GM18868 (cell line): ENCODE results near the gene CREB3L1.

Experiments
- ATAC-seq: cut with Tn5 transposase; IDR thresholded peaks from one replicate; pipeline ENCODE4 v1.9.1; 2021; ENCODE audit warnings: mild to moderate bottlenecking, moderate library complexity; ENCODE audit not compliant: unreplicated experiment

Gene CREB3L1, protein sequence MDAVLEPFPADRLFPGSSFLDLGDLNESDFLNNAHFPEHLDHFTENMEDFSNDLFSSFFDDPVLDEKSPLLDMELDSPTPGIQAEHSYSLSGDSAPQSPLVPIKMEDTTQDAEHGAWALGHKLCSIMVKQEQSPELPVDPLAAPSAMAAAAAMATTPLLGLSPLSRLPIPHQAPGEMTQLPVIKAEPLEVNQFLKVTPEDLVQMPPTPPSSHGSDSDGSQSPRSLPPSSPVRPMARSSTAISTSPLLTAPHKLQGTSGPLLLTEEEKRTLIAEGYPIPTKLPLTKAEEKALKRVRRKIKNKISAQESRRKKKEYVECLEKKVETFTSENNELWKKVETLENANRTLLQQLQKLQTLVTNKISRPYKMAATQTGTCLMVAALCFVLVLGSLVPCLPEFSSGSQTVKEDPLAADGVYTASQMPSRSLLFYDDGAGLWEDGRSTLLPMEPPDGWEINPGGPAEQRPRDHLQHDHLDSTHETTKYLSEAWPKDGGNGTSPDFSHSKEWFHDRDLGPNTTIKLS

DNA sequence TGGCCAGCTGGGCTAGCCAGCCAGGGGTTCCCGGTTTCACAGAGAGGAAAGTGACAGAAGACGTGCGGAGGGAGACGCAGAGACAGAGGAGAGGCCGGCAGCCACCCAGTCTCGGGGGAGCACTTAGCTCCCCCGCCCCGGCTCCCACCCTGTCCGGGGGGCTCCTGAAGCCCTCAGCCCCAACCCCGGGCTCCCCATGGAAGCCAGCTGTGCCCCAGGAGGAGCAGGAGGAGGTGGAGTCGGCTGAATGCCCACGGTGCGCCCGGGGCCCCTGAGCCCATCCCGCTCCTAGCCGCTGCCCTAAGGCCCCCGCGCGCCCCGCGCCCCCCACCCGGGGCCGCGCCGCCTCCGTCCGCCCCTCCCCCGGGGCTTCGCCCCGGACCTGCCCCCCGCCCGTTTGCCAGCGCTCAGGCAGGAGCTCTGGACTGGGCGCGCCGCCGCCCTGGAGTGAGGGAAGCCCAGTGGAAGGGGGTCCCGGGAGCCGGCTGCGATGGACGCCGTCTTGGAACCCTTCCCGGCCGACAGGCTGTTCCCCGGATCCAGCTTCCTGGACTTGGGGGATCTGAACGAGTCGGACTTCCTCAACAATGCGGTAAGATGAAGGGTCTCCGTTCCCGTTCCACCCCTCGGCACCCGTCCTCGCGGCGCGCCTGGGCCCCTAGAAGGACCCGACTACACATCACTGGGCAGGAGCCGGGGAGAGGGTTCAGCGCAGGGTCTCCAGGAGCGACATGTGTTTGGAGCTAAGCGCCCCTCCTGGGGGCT, at the start of gene CREB3L1:
TSS of gene CREB3L1 (plus strand) at position 41 of the 765 bp plus-strand sequence. CDS start at position 491, 450 bp downstream.
- no peak for ATAC-seq

GRCh38 chr11:46229230-46229629, 48.2 kb upstream of the CREB3L1 start:
- no peak for ATAC-seq

GRCh38 chr11:46234311-46234710, 43.2 kb upstream of the CREB3L1 start:
- ATAC-seq, result no peak

DNA sequence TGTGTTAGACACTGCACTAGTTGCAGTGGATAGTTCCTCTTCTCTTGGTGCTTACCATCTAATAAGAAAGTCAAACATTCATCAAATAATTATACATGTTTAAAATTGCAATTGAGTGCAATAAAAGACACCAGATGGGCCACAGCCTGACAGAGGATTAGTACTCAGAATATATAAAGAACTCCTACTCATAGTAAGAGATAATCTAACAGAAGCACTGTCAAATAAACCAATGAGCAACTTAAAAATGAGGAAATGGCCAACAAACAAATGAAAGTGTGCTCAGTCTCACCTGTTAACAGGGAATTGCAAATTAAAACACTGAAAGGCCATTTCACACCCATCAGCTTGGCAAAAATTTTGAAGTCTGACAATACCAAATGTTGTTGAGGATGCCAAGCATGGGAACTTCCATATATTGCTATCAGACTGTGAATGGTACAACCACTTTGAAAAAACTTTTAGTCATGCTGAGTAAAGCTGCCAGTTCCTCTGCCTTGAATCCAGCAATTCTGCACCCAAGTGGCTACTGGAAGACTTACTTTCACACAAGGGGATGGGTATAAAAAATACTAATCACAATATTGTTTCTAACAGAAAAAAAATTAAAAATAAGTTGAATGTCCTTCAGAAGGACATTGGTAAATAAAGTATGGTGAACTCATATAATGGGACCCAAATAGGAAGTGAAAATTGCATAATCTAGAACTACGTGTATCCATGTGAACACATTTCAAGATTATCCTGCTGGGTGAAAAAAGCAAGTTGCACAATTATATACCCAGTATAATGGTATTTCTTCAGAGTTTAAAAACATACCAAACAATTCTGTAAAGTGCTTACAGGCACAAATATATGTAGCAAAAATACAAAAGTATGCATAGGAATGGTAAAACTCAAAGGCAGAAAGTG, 41.4 kb upstream of the CREB3L1 start:
- ATAC-seq, result no peak

- no peak for ATAC-seq
These were observed 40.6 kb upstream of the CREB3L1 start for GRCh38 chr11:46236918-46237247.

- no peak for ATAC-seq
These were observed 40.0 kb upstream of the CREB3L1 start for GRCh38 chr11:46237248-46238077.

DNA sequence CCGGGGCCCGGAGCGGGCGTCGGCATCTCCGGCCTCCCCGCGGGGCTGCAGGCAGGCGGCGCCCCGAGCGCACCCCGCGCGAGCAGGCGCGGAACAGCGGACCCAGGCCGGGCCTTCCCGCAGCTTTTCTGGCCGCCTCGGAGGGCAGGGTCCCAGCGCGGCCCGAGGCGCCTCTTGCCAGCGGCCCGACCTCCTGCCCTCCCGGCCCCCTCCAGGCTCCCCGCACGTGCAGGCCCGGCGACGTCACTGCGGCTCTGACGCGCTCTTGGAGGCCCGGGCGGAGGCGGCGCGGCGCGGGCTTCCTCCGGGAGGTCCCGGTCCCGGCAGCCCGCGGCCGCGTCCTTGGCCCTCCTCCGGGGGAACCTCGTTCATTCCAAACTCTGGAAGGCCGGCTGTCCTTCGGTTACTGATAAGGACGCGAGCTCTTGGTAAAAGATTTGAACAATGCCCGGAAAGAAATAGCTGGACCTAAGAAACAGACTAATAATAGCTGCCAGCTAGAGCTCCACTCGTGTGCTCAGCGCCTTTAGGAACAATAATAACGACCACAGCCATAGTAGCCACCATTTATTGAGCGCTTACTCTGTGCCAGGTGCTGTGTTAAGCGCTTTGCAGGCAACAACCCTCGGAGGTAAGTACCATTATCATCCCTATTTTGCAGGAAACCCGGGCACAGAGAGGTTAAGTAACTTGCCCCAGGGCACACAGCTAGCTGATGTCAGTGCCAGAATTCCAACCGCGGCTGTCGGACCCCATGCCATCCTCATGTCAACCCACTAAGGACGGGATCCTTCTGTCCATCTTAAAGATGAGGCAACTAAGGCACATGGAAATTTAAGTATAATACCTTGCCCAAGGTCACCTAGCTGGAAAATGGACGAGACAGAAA, 39.1 kb upstream of the CREB3L1 start:
- ATAC-seq, result no peak

DNA sequence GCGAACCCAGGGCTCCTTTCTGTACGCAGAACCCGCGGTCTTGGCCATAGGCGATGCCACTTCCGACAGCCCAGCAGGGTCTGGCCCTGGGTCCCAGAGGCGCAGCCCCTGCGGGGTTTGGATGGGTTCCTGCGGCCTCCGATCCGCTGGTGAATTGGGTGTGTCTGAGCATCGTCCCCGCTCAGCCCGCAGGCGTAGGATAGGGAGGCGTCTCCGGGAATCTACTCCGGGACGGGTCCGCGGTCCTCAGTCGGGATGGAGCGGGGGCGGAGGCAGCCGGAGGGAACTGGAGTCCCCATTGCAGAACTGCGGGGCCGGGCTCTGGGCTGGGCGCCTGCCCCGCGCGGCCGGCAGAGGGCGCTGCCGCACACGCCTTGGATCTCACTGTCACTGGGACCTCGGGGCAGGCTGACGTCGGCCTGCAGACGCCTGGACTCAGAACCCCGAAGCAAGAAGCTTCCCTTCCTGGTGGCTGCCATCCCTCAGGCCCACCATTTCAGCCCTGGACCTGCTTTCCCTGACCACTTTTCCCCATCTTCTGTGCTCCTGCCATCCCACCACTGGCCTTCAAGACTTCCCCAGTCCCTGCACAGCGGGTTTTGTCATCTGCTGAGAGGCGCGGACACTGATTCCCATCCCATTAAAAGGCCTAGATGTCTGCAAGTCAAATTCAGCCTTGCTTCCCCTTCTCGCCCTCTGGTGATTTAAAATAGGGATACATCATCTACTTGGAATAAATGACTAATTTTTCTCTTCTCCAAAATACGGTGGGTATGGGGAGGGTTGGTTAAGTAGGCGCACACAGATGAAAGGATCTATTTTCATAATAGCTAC, 38.3 kb upstream of the CREB3L1 start:
- peak; percentile 64 for ATAC-seq

DNA sequence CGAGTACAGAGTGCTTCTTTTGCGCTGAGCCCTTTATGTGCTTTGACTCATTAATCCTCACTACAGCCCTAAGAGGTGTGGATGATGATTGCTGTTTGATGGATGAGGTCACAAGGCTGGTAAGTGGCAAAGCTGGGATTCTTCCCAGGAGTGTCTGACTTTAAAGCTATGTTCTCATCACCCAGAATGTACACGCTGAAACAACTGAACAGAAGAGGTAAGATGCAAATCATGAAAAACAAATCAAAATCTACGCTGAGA, 37.7 kb upstream of the CREB3L1 start:
- no peak for ATAC-seq

DNA sequence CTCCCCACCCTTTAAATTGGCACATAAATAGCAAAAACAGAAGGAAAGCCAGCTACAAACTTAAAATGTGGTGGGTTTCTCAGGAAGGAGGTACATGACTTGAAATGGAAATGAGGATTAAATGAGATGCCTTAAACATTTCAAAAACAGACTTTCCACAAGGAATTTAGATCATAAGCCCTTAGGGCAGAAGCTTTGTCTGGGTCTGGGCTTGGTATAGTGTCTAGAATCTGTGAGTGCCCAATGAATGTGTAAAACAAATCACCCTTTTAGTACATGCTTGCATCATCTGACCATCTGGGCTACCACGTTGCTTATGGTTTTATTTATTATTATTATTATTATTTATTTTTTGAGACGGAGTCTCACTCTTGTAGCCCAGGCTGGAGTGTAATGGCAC, 37.1 kb upstream of the CREB3L1 start:
- no peak for ATAC-seq

DNA sequence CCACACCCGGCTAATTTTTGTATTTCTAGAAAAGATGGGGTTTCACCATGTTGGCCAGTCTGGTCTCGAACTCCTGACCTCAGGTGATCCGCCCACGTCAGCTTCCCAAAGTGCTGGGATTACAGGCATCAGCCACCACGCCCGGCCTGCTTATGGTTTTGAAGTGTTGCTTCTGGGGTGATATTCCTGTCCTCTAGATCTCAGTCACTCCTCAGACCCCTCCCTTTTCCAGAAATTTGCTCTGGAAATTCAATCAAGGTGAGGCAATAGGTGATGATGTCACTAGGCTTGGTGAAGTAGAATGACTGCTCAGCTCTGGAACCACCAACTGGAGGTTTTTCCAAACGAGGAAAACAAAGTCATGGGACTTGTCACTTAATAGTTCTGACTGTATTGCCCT, 36.6 kb upstream of the CREB3L1 start:
- no peak for ATAC-seq

GRCh38 chr11:46242041-46242951, 35.2 kb upstream of the CREB3L1 start:
- no peak for ATAC-seq

- ATAC-seq, result peak; percentile 69
These were observed 34.3 kb upstream of the CREB3L1 start for GRCh38 chr11:46242952-46243795.

DNA sequence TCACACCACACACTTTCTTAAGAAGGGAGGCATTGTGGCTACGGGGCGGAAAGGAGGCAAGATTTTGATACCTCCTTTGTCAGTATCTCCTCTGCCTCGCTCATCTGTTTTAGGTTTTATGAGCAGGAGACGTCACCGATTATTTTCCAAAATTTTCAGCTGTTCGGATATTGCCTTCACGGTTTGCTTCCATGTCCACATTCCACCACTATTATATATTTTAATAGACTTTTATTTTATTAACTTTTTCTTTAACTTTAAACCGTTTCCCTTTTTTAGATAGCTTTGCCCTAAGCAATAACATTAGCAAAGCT, 33.7 kb upstream of the CREB3L1 start:
- no peak for ATAC-seq

DNA sequence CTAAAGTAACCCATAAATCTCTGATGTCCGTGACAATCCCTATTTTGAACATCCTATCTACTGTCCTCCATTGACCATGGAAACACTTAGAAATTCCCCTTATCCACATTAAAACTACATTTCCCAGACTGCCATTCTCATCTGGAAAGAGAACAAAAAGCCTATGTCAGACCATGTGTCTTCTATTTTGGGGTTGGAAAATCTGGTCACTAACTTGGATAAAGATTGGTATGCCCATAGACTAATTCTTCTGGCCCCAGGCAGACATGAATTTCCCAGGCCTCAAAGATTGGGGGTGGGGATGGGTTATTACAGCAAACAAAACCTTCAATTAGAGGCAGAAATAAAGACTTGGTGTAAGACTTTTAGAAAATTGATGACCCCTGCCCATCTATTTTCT, 30.9 kb upstream of the CREB3L1 start:
- ATAC-seq, result no peak

GRCh38 chr11:46247090-46247489, 30.4 kb upstream of the CREB3L1 start:
- no peak for ATAC-seq

GRCh38 chr11:46247659-46248058, 29.8 kb upstream of the CREB3L1 start:
- ATAC-seq, result no peak
